ENCODE data around the gene NDUFAF2.

DNA sequence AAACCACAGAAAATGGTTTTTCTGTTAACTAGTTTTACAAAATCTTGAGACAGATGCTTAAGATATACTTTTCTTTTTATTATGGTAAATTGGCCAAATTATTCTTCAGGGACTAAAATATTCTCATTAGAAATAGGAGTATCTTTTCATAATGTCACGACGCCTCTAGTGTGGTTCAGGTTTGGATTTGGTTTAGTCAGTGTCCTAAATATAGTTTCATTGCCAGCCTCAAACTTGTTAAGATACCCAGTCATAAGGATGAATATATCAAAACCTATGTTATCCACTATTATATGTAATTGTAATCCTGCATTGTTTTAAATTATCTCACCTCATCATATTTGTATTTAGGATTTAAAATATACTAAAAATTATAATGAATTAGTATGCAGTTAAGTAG lies 13.7 kb downstream of the NDUFAF2 start:
- TF ChIP-seq, protein P1, sequence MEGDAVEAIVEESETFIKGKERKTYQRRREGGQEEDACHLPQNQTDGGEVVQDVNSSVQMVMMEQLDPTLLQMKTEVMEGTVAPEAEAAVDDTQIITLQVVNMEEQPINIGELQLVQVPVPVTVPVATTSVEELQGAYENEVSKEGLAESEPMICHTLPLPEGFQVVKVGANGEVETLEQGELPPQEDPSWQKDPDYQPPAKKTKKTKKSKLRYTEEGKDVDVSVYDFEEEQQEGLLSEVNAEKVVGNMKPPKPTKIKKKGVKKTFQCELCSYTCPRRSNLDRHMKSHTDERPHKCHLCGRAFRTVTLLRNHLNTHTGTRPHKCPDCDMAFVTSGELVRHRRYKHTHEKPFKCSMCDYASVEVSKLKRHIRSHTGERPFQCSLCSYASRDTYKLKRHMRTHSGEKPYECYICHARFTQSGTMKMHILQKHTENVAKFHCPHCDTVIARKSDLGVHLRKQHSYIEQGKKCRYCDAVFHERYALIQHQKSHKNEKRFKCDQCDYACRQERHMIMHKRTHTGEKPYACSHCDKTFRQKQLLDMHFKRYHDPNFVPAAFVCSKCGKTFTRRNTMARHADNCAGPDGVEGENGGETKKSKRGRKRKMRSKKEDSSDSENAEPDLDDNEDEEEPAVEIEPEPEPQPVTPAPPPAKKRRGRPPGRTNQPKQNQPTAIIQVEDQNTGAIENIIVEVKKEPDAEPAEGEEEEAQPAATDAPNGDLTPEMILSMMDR (IDR thresholded peaks at IDR 0.05), result no peak
- no peak for TF ChIP-seq POLR2A (IDR thresholded peaks at IDR 0.05)

All from body of pancreas (tissue), 4 donors.